NT2/D1 (cell line): Measurements from ENCODE around the gene LAMA1.

ENCODE experiments used
- YY1 ChIP-seq: IDR thresholded peaks from 2 replicates; pipeline ENCODE4 v1.6.1; 2011; ENCODE audit not compliant: insufficient read length, insufficient read depth
- ZNF274 ChIP-seq: IDR thresholded peaks from 2 replicates; pipeline ENCODE4 v1.6.1; 2011; ENCODE audit warnings: mild to moderate bottlenecking, low read depth, low read length

DNA sequence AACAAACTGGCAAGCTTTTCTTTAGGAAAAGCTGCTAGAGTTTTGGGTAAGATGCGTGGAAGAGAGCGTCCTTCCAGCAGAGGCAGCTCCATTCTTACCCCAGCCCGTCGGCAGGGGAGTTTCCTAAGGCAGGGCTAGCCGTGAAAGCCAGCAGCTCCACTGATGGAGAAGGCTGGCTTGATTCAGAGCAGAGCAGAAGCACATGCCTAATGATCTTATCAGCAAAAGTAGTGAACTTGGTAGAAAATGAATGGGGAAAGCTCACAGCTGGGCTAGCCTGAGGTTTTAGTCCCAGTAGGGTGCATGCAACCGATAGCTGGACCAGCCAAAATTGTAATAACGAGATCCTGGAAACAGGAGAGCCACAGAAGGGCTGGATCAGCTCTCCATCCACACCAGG lies 20.8 kb downstream of the LAMA1 start:
- TF ChIP-seq YY1 (no peak), ZNF274 (no peak)
